HUES64 (cell line): ENCODE results near the gene ELFN2.

Experiments used
- H3K27ac ChIP-seq: 2 replicates; pipeline ENCODE4 v1.7.0; 2013; ENCODE audit warnings: low read depth, low read length, inconsistent platforms
- H3K27me3 ChIP-seq: 2 replicates; pipeline ENCODE4 v1.6.1; 2013; ENCODE audit warnings: mild to moderate bottlenecking, low read length; ENCODE audit not compliant: insufficient read depth
- H3K36me3 ChIP-seq: 2 replicates; pipeline ENCODE4 v1.6.1; 2013; ENCODE audit warnings: mild to moderate bottlenecking, low read length; ENCODE audit not compliant: insufficient read depth
- H3K4me1 ChIP-seq: 2 replicates; pipeline ENCODE4 v1.6.1; 2013; ENCODE audit warnings: mild to moderate bottlenecking, low read length, moderate library complexity; ENCODE audit not compliant: insufficient read depth
- H3K4me3 ChIP-seq: 2 replicates; pipeline ENCODE4 v1.5.1; 2013; ENCODE audit warnings: mild to moderate bottlenecking, low read length, moderate library complexity
- H3K9ac ChIP-seq: 2 replicates; pipeline ENCODE4 v1.6.1; 2013; ENCODE audit warnings: mild to moderate bottlenecking, low read depth, low read length
- H3K9me3 ChIP-seq: 2 replicates; pipeline ENCODE4 v1.6.1; 2013; ENCODE audit warnings: low read depth, low read length; ENCODE audit not compliant: insufficient read depth
- WGBS: fragments of 150-250, 120-280 bp; methylation state at CpG from one replicate; pipeline ENCODE4 v1.1.7; 2013; ENCODE audit warnings: missing lambda C conversion rate; 5-methylcytosine and 5-hydroxymethylcytosine counted together

Gene ELFN2

DNA sequence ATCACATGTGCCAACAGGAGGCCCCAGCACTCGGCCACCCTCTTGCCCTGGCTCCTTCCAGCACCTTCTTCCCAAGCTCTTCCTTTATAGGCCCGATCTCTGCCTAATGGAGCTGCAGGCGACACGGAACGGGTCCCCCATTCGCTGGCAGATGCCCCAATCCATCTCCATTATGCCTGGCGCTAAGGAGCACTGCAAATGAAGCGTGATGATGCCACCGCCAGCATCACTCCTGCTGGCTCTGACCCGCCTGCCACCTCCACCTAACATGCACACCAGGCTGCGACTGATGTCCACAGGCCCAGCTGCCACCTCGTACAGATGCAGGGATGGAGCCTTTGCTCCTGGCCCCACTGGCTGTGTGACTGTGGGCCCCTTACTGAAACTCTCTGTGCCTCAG lies 33.5 kb downstream of the ELFN2 start:
- no peak overlapping the region for H3K27ac ChIP-seq
- no peaks in the 10 kb centered on the region for H3K9me3 ChIP-seq
- no peak overlapping the region for H3K4me3 ChIP-seq
- 88% methylated on average over 12 of the region's 12 CpGs for WGBS
- no peak overlapping the region for H3K9ac ChIP-seq
- H3K27me3 ChIP-seq = no peaks in the 10 kb centered on the region
- H3K36me3 ChIP-seq = no peaks in the 10 kb centered on the region
- no peaks in the 10 kb centered on the region for H3K4me1 ChIP-seq

DNA sequence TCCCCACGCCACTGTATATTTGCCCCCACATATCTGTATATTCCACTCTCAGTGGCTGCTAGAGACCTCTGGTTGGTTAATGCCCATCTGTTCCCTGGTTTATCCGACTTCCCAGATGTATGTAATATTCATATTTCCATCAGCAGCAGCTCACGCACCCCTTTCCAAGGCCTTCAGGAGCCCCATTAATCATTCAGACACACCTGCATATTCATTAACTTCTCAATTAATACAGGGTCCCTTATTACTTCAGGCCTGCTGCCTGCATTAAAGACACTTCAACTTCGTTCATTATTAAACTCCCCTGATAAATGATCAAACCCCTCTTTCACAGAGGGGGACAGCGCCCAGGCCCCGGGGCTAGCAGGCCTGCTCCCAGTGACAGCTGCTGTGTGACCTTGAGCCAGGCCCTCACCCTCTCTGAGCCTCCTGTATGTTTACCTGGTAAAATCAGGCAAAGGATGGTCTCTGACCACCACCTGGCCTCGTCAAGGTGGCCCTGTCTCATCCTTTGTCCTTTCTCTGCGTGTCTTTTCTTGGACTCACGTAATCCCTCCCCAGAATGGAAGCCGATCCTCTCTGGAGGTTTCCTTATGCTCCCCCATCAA lies 34.5 kb downstream of the ELFN2 start:
- whole genome bisulfite sequencing = 87% methylated on average over 10 of the region's 10 CpGs
- H3K4me1 ChIP-seq = no peaks in the 10 kb centered on the region

GRCh38 chr22:37391702-37392101 lies 35.6 kb downstream of the ELFN2 start:
- Histone ChIP-seq H3K27me3 (no peaks in the 10 kb centered on the region), H3K9ac (no peak overlapping the region), H3K4me1 (no peaks in the 10 kb centered on the region), H3K27ac (no peak overlapping the region), H3K9me3 (no peaks in the 10 kb centered on the region), H3K36me3 (no peaks in the 10 kb centered on the region), H3K4me3 (no peak overlapping the region)
- 92% methylated on average over 7 of the region's 7 CpGs for WGBS

More for the DNA sequence above, 34.5 kb downstream of the ELFN2 start:
- H3K27ac ChIP-seq = no peak overlapping the region
- no peaks in the 10 kb centered on the region for H3K27me3 ChIP-seq
- no peaks in the 10 kb centered on the region for H3K36me3 ChIP-seq
- H3K9ac ChIP-seq = no peak overlapping the region
- no peaks in the 10 kb centered on the region for H3K9me3 ChIP-seq
- H3K4me3 ChIP-seq = no peak overlapping the region

- Histone ChIP-seq H3K36me3 (no peaks in the 10 kb centered on the region), H3K4me1 (no peaks in the 10 kb centered on the region), H3K27me3 (no peaks in the 10 kb centered on the region), H3K4me3 (no peak overlapping the region), H3K27ac (no peak overlapping the region), H3K9me3 (no peaks in the 10 kb centered on the region), H3K9ac (no peak overlapping the region)
- 92% methylated on average over 6 of the region's 6 CpGs for WGBS
These were observed 37.2 kb downstream of the ELFN2 start for GRCh38 chr22:37390075-37390474.

DNA sequence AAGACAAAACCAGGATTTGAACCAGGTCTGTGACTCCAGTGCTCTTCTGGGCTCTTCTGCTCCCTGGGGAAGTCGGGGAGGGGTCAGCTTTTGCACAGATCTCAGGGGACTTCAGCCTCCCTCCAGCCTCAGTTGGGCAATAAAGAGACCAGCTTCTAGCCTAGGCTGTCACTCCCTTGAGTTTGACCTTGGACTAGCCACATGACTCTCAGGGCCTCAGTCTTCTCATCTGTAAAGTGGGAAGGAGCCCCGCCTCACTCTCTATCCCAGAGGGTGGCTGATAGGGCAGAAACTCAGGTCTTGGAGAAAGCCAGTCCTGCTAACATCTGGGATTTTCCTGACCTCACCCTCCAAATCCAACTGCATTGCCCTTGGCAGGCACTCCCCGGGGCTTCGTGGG lies 38.7 kb downstream of the ELFN2 start:
- Histone ChIP-seq H3K4me1 (no peaks in the 10 kb centered on the region), H3K27ac (no peak overlapping the region), H3K36me3 (no peaks in the 10 kb centered on the region), H3K9ac (no peak overlapping the region), H3K4me3 (no peak overlapping the region), H3K27me3 (no peaks in the 10 kb centered on the region), H3K9me3 (no peaks in the 10 kb centered on the region)
- 99% methylated on average over 4 of the region's 4 CpGs for WGBS

DNA sequence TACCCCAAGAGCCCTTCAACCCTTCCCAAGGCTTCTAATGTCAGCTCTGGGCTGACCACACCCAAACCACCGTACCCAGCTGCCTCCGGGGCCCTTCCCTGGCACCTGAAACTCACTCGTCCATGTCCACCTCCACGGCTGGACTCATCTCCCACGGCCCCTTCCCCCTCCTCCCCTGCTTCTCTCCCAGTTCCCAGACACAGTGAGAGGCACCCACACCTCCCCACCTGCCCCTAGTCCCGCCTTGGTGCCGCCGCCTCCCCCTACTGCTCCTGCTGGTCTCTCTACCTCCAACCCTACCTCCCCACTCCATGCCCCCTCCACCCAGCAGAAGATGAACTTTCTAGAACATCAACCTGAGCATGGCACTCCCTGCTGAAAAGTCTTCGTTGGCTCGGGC lies 39.5 kb downstream of the ELFN2 start:
- no peaks in the 10 kb centered on the region for H3K36me3 ChIP-seq
- no peaks in the 10 kb centered on the region for H3K27me3 ChIP-seq
- no peak overlapping the region for H3K9ac ChIP-seq
- no peak overlapping the region for H3K4me3 ChIP-seq
- H3K27ac ChIP-seq = no peak overlapping the region
- no peaks in the 10 kb centered on the region for H3K4me1 ChIP-seq
- WGBS = 80% methylated on average over 10 of the region's 10 CpGs
- no peaks in the 10 kb centered on the region for H3K9me3 ChIP-seq

GRCh38 chr22:37386441-37386840 lies 40.8 kb downstream of the ELFN2 start:
- Histone ChIP-seq H3K4me3 (no peak overlapping the region), H3K27me3 (no peaks in the 10 kb centered on the region), H3K36me3 (no peaks in the 10 kb centered on the region), H3K9ac (no peak overlapping the region; the same call in 1 of the 2 replicates), H3K4me1 (no peaks in the 10 kb centered on the region), H3K27ac (no peak overlapping the region), H3K9me3 (no peaks in the 10 kb centered on the region)
- WGBS = 80% methylated on average over 19 of the region's 19 CpGs

- Histone ChIP-seq H3K4me3 (no peak overlapping the region), H3K27ac (no peak overlapping the region), H3K36me3 (no peaks in the 10 kb centered on the region), H3K4me1 (no peaks in the 10 kb centered on the region), H3K9me3 (no peaks in the 10 kb centered on the region), H3K27me3 (no peaks in the 10 kb centered on the region), H3K9ac (no peak overlapping the region)
- WGBS = 85% methylated on average over 12 of the region's 12 CpGs
These were observed 42.6 kb downstream of the ELFN2 start for GRCh38 chr22:37384691-37385090.

- H3K4me1 ChIP-seq = no peaks in the 10 kb centered on the region
- no peaks in the 10 kb centered on the region for H3K9me3 ChIP-seq
- H3K27ac ChIP-seq = no peak overlapping the region
- no peaks in the 10 kb centered on the region for H3K27me3 ChIP-seq
- no peak overlapping the region for H3K9ac ChIP-seq
- H3K4me3 ChIP-seq = no peak overlapping the region
- no peaks in the 10 kb centered on the region for H3K36me3 ChIP-seq
- 93% methylated on average over 9 of the region's 9 CpGs for WGBS
These were observed 43.9 kb downstream of the ELFN2 start for GRCh38 chr22:37383341-37383740.

DNA sequence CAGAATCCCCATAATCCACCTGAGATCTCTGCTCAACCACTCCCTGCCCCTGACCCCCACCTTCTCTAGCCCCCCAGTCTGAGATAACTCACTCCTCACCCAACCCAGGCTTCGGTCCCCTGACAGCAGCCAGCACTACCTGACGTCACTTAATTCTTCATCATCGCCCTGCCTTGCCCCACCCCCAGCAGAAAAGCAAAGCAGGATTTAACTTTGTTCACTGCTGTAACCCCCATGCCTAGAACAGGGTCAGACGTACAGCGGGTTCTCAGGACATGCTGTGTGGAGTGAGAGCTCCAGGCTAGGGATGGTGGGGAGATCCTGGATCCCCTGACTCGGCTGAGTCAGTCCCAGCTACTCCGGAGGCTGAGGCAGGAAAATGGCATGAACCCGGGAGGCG lies 45.8 kb downstream of the ELFN2 start:
- Histone ChIP-seq H3K9ac (no peak overlapping the region), H3K27ac (no peak overlapping the region), H3K4me1 (no peaks in the 10 kb centered on the region), H3K9me3 (no peaks in the 10 kb centered on the region), H3K36me3 (no peaks in the 10 kb centered on the region), H3K4me3 (no peak overlapping the region), H3K27me3 (no peaks in the 10 kb centered on the region)
- 78% methylated on average over 9 of the region's 9 CpGs for WGBS

GRCh38 chr22:37379722-37380121 lies 47.6 kb downstream of the ELFN2 start:
- Histone ChIP-seq H3K9ac (no peak overlapping the region), H3K27me3 (no peaks in the 10 kb centered on the region), H3K4me1 (no peaks in the 10 kb centered on the region), H3K4me3 (no peak overlapping the region), H3K36me3 (no peaks in the 10 kb centered on the region), H3K27ac (no peak overlapping the region), H3K9me3 (no peaks in the 10 kb centered on the region)
- WGBS = 92% methylated on average over 8 of the region's 10 CpGs

DNA sequence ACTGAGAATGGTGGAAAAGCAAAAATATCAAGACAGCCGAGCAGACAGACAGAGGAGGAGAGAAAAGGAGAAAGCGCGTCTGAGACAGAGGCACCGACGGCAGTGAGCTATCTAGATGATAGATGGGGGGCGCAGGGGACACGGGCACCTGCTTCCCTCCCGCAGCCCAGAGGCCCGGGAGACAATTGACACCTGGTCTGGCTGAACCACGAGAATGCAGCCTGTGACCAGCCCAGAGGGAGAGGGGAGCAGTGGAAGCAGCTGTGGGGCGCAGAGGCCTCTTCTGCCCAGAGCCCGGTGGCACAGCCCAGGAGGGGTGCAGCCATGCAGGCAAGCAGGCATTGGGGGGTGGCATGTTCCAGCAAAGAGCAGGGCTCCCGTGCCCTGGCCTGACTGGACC lies 48.2 kb downstream of the ELFN2 start:
- H3K9ac ChIP-seq = no peak overlapping the region
- H3K27ac ChIP-seq = no peak overlapping the region

More for the DNA sequence above, 48.2 kb downstream of the ELFN2 start:
- H3K4me3 ChIP-seq = no peak overlapping the region
- H3K27me3 ChIP-seq = no peaks in the 10 kb centered on the region
- no peaks in the 10 kb centered on the region for H3K9me3 ChIP-seq
- 88% methylated on average over 13 of the region's 13 CpGs for WGBS
- no peaks in the 10 kb centered on the region for H3K4me1 ChIP-seq
- H3K36me3 ChIP-seq = no peaks in the 10 kb centered on the region
